HG02884 (cell line): ENCODE data around the gene HINT2.
A peak's percentile ranks its signal among the peaks of the same experiment; 100 is the strongest.

Source experiments
- ATAC-seq: cut with Tn5 transposase; IDR thresholded peaks from one replicate; pipeline ENCODE4 v1.9.1; 2021; ENCODE audit warnings: mild to moderate bottlenecking, moderate library complexity; ENCODE audit not compliant: unreplicated experiment

The HINT2 gene

GRCh38 chr9:35814841-35815543 lies at the start of gene HINT2:
HINT2 (minus strand) TSS chr9:35815042; CDS start chr9:35814979, 63 bp downstream.
- ATAC-seq: peak; percentile 74

- ATAC-seq: no peak
These were observed 48.7 kb upstream of the HINT2 start for GRCh38 chr9:35863583-35863982.

GRCh38 chr9:35862328-35862727 lies 47.5 kb upstream of the HINT2 start:
- no peak for ATAC-seq

- ATAC-seq: no peak
These were observed 46.5 kb upstream of the HINT2 start for GRCh38 chr9:35861161-35861897.

GRCh38 chr9:35859990-35860339 lies 45.1 kb upstream of the HINT2 start:
- no peak for ATAC-seq

- no peak for ATAC-seq
These were observed 44.6 kb upstream of the HINT2 start for GRCh38 chr9:35859310-35859989.

GRCh38 chr9:35858458-35858857 lies 43.6 kb upstream of the HINT2 start:
- no peak for ATAC-seq

GRCh38 chr9:35856882-35857281 lies 42.0 kb upstream of the HINT2 start:
- no peak for ATAC-seq

- ATAC-seq: no peak
These were observed 41.4 kb upstream of the HINT2 start for GRCh38 chr9:35856206-35856605.

GRCh38 chr9:35854091-35854762 lies 39.4 kb upstream of the HINT2 start:
- no peak for ATAC-seq

GRCh38 chr9:35852876-35853865 lies 38.3 kb upstream of the HINT2 start:
- ATAC-seq: no peak

GRCh38 chr9:35852267-35852815 lies 37.5 kb upstream of the HINT2 start:
- ATAC-seq: no peak

- peak; percentile 86 for ATAC-seq
These were observed 33.1 kb upstream of the HINT2 start for GRCh38 chr9:35847792-35848572.

GRCh38 chr9:35845824-35846771 lies 31.3 kb upstream of the HINT2 start:
- ATAC-seq: no peak

- no peak for ATAC-seq
These were observed 29.9 kb upstream of the HINT2 start for GRCh38 chr9:35844628-35845270.

- no peak for ATAC-seq
These were observed 28.0 kb upstream of the HINT2 start for GRCh38 chr9:35842795-35843194.

GRCh38 chr9:35842020-35842745 lies 27.3 kb upstream of the HINT2 start:
- no peak for ATAC-seq
